SK-N-SH treated with all-trans-retinoic acid at 6 μM for 48 hours (cell line): ENCODE data around the gene BMPR1B.

Experiments used
- ARNTL ChIP-seq: fragments of 450-650 bp; formaldehyde crosslinking; IDR thresholded peaks from 2 replicates; pipeline ENCODE4 v1.5.0; 2020; ENCODE audit warnings: low read depth, mild to moderate bottlenecking, moderate library complexity, borderline replicate concordance
- BACH2 ChIP-seq: fragments of 250-450 bp; sonication (Bioruptor Pico); IDR thresholded peaks from 2 replicates; pipeline ENCODE4 v1.9.0; 2021; ENCODE audit warnings: mild to moderate bottlenecking, borderline replicate concordance
- CREB5 ChIP-seq: fragments of 250-450 bp; sonication (Bioruptor Pico); IDR thresholded peaks from 2 replicates; pipeline ENCODE4 v1.5.1; 2020; ENCODE audit warnings: low read depth, mild to moderate bottlenecking, moderate library complexity
- CSDC2 ChIP-seq: fragments of 250-450 bp; sonication (Bioruptor Pico); IDR thresholded peaks from 2 replicates; pipeline ENCODE4 v1.5.0; 2020; ENCODE audit warnings: mild to moderate bottlenecking, moderate library complexity
- CSRNP3 ChIP-seq: fragments of 250-450 bp; sonication (Bioruptor Pico); IDR thresholded peaks from 2 replicates; pipeline ENCODE4 v1.5.1; 2021; ENCODE audit warnings: mild to moderate bottlenecking, moderate library complexity
- GLIS3 ChIP-seq: fragments of 250-450 bp; sonication (Bioruptor Pico); IDR thresholded peaks from 2 replicates; pipeline ENCODE4 v1.5.0; 2020; ENCODE audit warnings: mild to moderate bottlenecking, moderate library complexity
- OSR1 ChIP-seq: fragments of 250-450 bp; sonication (Bioruptor Pico); IDR thresholded peaks from 2 replicates; pipeline ENCODE4 v1.8.0; 2022; ENCODE audit warnings: moderate library complexity, mild to moderate bottlenecking, inconsistent platforms
- PATZ1 ChIP-seq: fragments of 250-450 bp; sonication (Bioruptor Pico); IDR thresholded peaks from 2 replicates; pipeline ENCODE4 v1.8.0; 2020; ENCODE audit warnings: mild to moderate bottlenecking, moderate library complexity, borderline replicate concordance
- RARB ChIP-seq: fragments of 250-450 bp; sonication (Bioruptor Pico); IDR thresholded peaks from 2 replicates; pipeline ENCODE4 v1.8.0; 2021; ENCODE audit warnings: mild to moderate bottlenecking, moderate library complexity
- SNAI2 ChIP-seq: fragments of 250-450 bp; sonication (Bioruptor Pico); IDR thresholded peaks from 2 replicates; pipeline ENCODE4 v1.5.0; 2020; ENCODE audit warnings: mild to moderate bottlenecking, moderate library complexity
- TSHZ2 ChIP-seq: fragments of 250-450 bp; sonication (Bioruptor Pico); IDR thresholded peaks from 2 replicates; pipeline ENCODE4 v1.5.0; 2020; ENCODE audit warnings: mild to moderate bottlenecking, moderate library complexity
- ZFP30 ChIP-seq: fragments of 450-650 bp; formaldehyde crosslinking; IDR thresholded peaks from 2 replicates; pipeline ENCODE4 v1.5.0; 2022; ENCODE audit warnings: mild to moderate bottlenecking, moderate library complexity
- ZNF8 ChIP-seq: fragments of 450-650 bp; formaldehyde crosslinking; IDR thresholded peaks from 2 replicates; pipeline ENCODE4 v1.5.0; 2020; ENCODE audit warnings: mild to moderate bottlenecking, moderate library complexity

GRCh38 chr4:95180531-95181242 is 422.9 kb downstream of the BMPR1B start:
- no peak for TF ChIP-seq ARNTL (CRISPR knock-in tag)
- TF ChIP-seq CSRNP3 (CRISPR knock-in tag) = no peak
- no peak for TF ChIP-seq OSR1 (CRISPR knock-in tag)
- no peak for TF ChIP-seq RARB (CRISPR knock-in tag)
- TF ChIP-seq CREB5 (CRISPR knock-in tag) = no peak
- no peak for TF ChIP-seq SNAI2
- no peak for TF ChIP-seq PATZ1 (CRISPR knock-in tag)
- TF ChIP-seq BACH2 (CRISPR knock-in tag) = no peak
- no peak for TF ChIP-seq ZNF8 (CRISPR knock-in tag)
- no peak for TF ChIP-seq TSHZ2 (CRISPR knock-in tag)
- TF ChIP-seq GLIS3 = no peak
- TF ChIP-seq CSDC2 (CRISPR knock-in tag) = no peak
- no peak for TF ChIP-seq ZFP30
